ENCODE results near the gene MAPKAP1.

Gene MAPKAP1

DNA sequence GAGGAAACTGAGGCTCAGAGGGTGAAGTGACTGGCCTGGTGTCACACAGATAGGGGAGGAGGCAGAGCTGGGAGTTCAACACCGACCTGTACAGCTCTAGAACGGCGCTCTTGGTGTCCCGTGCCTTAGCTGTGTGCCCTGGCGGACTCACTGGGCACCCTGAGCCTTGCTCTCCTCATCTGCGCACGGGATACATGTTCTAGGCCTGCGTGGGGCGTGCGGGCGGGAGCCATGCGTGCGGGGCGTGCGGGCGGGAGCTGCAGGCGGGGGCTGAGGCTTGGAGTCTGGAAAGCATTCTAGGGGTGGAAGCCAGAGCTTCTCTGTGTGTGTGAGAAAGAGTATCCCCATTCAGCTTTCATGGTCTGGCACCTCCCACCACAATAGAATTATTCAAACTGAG, 280.1 kb downstream of the MAPKAP1 start:
- no peak for DNase-seq

DNA sequence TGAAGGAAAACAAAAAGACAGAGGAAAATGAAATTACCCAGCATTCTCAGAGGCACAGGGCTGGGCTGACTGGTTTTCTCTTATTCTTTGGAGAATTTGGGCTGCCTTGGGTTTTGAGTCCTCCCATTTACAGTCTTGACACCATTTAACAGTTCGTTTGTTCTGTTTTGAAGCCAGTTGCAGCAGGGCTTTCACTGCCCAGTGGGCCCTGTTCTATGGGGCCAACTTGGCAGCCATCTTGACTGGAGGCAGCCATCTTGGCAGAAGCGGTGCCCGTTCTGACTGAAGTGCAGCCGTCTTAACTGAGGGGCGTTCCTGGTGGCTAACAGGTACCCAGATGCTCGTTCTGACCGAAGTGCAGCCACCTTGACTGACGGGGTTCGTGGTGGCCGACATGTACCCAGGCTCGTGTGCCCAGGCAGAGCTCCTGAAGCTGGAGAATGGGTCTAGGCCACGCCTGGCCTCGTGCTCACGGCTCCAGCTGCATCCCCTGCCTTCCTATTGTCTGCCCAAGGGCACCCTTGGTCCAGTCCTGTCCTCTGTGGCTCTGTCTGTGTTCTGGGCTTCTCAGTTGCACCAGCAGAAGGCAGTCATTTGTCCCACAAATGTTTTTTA, 281.0 kb downstream of the MAPKAP1 start:
- no peak for DNase-seq

DNA sequence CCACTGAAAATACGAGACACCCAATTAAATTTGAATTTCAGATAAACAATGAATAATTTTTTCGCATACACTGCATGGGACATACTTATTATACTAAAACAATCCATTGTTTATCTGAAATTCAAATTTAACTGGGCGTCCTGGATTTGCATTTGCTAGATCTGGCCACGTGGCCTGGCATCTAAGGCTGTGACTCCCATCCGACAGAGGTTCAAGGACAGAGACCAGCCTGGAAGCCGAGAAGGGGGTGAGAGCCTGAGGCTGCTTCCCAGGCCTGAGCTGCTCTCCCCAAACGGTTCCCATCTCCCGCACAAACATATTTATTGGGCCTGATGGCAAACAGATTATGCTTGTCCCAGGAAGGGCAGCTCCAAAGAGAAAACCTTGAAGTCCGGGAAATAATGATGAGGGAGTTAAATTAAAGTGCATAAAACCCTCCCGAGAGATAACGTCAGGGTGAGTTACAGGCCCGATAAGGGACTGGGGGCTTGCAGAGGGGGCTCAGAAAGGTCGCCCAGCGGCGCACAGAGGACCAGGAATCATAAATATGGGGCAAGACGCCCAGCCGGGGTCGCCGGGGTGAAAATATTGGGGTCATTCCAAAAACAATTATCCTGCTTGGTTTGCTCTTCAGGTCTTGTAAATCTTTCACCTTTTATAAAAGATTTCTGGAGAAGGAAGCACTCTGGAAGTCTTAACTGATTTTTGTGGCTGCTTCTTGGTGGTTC, 281.7 kb downstream of the MAPKAP1 start:
- DNase-seq: no peak

DNA sequence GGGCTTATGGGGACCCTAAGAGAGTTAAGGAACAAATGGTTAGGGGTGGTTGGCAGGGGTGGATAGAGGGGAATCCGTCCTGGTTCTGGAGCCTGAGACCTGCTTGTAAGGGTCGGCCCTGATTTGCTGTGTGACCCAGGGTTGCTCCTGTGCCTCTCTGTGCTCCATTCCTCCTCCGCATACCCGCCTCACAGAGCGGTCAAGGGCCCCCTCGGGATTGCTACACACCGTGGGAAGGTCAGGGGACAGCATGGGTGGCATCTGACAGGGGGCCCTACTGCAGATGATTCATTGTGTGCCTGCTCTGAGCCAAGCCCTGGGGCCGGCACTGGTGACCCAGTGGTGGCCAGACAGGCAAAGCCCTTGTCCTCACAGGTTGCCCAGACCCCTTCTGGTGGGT, 283.0 kb downstream of the MAPKAP1 start:
- no peak for DNase-seq

DNA sequence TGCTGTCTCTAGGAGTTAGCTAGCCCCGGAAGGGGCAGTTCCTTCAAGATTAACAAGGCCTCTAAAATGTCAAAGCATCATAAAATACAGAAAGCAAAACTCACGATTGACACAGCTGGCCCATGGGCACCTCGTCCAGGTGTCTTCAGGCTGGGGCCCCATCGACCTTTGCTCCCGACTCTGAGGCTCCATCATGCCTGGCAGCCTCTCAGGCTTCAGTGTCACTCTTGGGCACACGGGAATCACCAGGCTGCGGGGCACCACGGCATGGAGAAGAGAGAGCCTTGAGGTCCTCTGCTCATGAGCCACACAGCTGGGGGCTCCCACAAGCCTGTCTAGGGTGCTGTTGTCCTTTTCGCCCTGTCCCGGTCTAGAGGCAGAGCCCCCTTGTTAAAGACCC, 284.2 kb downstream of the MAPKAP1 start:
- DNase-seq: no peak

DNA sequence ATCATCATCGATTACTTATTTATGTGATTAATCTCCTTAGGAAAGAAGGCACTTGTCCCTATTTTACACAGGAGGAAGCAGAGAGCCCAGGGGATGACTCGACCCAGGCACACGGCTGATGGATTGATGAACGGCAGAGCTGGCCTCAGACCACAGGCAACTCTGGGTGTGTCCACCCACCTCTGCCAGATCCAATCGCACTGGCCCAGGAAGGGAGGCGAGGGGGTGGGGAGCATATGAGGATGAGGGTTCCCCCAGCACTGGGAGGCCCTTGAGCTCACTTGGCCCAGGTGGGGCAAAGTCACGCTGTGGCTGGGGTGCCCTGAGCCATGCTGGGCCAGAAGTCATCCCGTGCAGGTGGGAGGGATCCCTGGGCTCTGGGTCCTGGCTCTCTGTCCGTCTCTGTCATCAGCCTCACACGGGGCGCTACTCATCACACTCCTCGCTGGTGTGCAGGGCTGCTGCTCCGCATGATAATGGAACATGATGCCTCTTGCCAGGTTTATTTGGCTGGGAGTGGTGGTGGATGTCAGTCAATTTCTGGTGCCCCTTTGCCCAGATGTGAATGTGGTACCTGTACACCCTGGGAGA, 285.3 kb downstream of the MAPKAP1 start:
- no peak for DNase-seq

DNA sequence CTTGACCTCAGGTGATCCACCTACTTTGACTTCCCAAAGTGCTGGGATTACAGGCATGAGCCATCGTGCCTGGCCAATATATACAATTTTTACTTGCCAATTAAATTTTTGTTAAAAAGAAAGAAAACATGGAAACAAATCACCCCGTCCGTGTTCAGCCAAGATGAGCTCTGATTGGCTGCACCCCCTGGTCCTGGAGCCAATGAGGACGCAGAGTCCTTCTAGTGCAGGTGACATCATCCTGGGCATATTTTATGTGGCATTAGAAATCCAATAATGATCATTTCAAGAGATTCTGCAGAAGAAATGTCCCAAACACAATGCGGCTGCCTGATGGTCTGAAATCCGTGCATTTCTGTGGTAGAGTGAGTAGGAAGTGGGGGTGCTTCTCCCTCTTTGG, 285.8 kb downstream of the MAPKAP1 start:
- DNase-seq: no peak

DNA sequence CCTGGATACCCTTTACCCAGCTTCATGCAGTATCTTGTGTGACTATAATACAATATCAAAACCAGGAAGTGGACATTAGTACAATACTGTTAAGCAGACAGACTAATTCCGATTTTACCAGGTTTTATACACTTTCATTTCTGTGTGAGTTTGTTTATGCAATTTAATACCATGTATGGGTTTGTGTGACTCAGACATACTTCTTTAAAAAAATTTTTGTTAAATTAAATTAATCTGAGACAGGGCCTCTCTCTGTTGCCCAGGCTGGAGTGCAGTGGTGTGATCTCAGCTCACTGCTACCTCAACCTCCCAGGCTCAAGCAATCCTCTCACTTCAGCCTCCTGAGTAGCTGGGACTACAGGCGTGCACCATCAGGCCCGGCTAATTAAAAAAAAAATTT, 288.6 kb downstream of the MAPKAP1 start:
- no peak for DNase-seq

DNA sequence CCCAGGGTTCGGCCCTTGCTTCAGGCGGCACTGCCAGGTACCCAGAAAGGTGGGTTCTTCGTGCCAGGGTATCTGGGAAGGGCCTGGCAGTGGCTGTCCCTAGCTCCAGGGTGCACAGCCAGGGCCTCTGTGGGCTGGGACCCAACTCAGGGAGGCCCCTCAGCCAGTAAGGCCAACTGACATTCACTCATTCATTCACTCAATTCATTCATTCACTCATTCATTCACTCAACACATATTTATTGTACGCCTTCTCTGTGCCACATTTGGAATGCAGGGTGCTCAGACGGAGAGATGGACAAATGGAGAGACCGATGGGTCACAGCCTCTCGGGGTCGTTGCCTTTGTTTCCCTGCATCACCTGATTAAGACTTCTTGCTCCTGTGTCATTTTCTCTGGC, 290.5 kb downstream of the MAPKAP1 start:
- DNase-seq: no peak

DNA sequence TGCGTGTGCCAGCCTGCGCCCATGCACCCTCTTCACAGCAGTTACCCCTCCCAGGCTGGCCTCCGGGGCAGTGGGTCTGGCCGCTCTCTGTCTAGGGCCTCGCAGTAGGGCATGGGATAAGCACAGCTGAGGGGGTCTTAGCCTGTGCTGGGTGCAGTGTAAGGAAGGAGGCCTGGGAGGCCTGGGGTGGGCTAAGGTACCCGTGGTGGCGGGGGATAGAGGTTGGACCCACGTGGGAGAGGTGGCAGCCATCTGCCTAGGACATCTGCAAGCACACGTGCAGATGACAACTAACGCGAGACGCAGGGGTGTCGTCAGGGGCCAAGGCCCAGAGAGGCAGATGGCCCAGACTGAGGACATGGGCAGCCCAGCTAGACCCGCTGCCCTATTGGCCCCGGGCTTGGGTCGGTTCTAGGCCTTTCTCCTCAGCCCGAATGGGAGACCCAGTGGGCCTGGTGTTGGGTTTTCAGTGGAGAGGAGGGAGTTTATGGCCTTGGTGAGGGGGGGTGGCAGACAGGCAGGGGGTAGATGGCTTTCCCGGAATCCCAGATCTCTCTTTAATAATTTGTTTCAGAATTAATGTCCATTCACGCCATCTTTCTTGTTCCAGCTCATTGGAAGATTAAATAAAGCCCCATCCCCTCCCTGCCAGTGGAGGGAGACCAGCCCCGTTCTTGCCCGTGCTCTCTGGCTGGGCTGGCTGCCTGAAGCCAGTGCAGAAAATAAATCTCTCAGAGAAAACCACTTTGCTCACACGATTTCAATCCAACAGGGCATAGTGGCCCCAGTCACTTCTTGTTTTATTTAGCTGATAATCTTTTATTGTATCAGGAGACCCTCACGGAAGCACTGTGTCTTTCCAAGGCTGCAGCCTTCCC, 291.2 kb downstream of the MAPKAP1 start:
- no peak for DNase-seq

DNA sequence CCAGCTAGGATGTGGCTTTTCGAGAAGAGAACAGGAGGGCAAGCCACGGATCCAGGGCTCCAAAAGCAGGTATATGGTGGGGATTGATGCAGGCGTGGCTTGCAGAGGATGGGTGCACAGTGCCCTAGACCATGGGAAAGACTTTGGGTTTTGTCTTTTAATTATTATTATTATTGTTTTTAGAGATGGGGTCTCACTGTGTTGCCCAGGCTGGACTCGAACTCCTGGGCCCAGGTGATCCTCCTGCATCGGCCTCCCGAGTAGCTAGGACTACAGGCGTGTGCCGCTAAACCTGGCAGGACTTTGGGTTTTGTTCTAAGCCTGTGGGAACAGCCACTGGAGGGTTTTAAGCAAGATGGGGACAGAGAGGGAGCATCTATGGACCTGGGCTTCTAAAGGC, 293.4 kb downstream of the MAPKAP1 start:
- no peak for DNase-seq

DNA sequence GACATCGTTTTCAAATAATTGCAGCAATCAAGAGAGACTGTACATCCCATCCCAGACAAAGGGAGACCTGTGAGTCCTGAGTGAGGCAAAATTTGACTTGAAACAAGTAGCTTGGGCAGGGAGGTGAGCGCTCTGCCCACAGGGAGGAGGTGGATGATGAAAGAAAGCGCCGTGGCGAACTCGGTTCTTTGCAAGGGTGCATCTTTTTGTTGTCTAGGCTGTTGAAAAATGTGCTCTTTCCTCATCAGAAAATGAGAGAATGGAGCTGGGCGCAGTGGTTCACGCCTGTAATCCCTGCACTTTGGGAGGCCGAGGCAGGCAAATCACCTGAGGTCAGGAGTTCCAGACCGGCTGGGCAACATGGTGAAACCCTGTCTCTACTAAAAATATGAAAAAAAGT, 294.8 kb downstream of the MAPKAP1 start:
- DNase-seq: no peak

DNA sequence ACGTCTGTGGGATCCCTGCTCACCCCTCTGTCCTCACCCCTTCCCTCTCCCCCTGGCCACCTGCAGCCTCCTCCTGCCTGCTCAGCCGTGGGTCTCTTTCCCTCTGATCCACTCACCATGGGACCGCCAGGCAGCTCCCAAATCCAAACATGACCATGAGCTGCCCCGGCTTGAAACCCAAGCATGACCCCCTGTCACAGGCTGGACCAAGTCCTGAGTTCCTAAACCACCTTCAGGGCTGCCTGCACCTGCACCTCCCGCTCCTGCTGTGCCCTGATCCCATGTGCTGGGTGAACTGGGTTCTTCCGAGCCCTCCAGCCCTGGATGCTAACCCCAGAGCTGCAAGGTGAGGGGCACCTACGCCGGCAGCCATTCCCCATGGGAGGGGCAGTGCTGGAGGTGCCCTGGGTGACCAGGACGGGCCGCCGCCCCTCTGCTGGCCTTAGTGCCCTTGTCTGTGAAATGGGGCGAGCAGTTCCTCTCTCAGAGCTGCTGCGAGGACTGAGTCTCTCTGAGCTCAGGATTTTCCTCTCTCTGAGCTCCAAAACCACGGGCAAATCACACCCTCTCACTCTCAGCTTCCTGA, 295.7 kb downstream of the MAPKAP1 start:
- DNase-seq: no peak

DNA sequence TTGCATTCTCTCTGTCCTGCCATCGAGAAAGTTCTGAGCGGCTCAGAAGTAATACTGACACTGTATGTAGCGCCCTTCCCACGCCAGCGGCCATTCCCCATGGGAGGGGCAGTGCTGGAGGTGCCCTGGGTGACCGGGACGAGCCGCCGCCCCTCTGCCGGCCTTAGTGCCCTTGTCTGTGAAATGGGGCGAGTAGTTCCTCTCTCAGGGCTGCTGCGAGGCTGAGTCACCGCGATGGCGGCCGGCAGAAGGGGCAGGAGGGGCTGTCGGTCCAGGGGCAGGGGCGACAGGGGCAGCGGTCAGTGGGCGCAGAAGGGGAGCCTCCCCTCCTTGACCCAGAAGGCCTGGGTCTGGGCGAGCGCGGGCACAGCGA, 296.5 kb downstream of the MAPKAP1 start:
- no peak for DNase-seq

DNA sequence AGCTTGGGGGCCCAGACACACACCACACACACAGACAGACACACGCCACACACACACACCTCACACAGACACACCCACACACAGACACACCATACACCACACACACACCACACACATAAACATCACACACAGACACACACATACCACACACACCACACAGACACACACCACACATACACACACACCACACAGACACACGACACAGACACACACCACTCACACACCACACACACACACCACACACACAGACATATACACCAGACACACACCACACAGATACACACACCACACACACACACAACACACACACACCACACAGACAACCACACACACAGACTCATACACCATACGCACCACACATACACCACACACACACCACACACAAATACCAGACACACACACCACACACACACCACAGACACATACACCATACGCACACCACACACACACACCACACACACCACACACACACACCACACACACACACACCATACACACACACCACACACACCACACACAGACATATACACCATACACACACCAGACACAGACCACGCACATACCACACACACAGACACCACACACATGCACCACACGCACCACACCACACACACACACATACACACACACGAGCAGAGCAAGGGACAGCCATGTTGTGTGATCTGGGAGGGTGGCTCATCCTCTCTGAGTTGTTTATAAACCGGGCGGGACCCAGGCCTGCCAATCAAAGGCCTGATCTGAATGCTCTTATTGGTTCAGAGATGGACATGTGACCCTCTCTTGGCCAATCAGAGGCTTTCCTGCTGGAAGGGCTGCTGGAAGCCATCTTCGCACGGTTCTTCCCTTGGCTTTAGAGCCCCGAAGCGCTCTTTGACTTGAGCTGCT, 297.1 kb downstream of the MAPKAP1 start:
- peak; percentile 38 to 58 for DNase-seq

DNA sequence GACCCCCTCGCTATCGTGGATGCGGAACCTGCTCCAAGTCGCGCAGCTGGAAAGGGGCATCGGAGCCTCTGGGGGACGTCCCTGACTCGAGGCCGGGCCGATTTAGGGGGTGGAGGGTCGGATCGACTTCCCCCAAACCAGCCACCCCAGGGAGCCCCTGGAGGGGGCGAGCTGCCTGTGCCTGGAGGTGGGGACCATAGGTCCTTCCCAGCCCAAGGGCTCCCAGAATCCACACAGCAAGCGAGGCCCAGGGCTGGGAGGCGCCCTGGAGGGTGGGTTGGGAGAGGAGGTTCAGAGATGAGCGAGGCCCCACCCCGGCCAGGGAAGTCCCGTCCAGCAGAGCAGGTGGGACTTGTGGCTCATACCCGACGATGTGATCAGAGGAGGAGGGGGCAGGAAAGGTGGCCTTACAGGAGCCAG, 297.8 kb downstream of the MAPKAP1 start:
- no peak for DNase-seq

DNA sequence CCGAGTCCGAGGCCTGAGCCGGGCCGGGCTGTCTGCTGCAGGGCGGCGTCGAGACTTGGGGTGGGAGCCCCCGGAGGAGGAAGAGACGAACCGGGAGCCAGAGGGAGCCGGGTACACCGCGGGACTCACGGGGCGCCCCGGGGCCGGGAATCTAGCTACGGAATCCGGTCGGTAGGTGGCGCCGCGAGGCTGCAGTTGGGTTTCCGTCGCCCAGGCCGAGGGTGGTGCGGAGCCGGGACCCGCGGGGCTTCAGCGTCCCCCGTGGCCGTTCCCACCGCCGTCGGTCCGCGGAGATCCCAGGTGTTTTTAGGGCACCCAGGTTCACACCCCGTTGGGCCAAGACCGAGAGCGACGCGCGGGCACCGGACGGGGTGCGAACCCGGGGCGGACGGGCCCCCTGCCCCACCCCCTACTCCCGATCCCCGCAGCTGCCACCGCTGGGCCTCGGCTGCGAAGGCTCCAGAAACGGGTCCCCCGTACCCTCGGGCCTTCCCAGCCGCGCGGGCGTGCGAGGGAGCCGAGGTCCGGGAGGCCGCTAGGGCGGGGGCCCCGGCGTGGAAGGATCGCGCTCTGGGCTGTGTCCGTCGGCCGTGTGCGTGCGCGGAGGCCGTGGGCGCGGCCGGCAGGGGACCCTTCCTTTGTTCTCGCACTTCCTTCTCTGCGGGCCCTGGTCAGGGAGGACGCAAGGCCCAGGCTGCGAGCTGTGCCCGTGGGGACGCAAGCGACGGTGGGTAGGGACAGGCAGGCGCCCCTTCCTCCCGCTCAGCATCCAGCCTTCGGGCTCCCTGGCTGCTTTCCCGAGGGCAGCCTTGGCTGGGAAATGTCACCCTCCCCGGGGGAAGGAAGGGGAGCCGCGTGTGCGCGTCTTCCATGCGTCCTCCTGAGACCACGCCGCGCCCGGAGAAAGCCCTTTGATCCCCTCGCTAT, 298.8 kb downstream of the MAPKAP1 start:
- DNase-seq: peak; percentile 86 to 87

DNA sequence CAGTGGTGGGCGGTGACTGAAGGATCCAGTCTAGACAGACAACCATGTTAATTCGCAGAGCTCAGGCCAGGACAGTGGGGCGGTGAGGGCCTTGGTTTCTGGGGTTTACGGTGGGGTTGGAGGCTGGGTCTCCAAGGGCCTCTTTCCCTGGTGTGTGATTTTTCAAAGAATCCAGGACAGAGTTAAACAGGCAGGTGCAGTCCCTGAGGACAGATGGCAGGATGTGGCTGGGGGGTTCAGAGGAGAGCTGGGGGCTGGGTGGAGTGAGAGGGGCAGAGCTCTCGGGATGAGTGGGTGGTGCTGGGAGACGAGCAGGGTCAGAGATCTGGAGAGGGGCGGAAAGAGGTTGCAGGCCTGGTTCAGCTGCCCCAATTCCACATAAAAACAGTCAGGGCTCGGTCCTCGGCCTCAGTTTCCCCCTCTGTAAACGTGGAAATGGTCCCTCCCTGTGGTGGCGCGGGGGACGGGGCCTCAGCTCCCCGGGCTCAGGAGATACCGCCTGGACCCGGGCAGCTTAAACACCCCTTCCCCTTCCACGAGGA, 299.5 kb downstream of the MAPKAP1 start:
- no peak for DNase-seq

DNA sequence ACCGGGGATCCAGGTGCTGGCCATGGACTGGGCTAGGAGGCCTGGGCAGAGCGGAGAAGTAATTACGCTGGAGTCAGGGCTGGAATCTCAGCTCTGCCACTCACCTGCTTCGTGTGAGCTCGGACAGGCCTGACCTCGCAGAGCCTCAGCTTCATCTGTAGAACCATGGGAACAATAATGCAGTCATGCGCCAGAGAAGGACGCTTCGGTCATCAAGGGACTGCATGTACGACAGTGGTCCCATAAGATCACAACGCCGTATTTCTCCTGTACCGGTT, 300.3 kb downstream of the MAPKAP1 start:
- DNase-seq: no peak

DNA sequence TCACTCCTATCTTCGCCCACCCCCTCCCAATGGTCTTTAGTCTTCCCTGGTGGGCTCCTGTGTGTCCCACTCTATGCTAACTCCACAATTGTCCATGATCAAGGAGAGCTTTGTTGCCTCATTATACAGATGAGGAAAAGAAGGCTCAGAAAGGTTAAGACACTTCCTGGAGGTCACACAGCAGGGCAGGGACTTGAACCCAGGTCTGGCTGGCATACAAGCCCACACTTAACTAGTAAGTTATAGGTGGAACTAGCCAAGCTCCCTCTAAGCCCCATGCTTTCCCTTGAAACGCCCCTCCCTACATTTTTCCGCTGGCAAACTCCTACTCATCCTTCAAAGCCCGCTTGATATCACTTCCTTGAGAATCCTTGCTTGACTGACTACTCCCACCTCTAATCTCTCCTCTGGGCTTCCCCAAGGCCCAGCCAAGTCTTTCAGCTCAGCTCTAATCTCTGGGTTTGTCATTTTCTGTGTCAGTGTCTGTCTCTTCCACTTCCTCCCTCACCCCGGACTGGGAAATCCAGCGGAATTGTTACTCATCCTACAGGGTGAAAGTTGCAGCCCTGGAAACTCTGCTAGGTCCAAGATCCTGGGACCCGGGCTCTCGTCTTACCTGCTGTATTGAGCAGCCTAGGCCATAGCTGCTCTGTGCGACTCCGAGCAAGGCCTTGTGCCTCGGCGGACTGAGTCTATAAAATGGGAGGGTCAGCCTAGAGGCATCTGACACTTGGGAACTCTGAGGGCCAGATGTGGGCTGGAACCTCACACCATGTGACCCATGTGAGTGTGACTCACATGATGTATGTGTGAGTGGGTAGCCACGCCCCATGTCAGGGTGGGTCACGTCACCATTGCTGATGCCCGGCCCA, 300.8 kb downstream of the MAPKAP1 start:
- no peak for DNase-seq

All from stimulated activated CD4-positive, alpha-beta T cell treated with anti-CD3 and anti-CD28 coated beads, Interleukin-2, amount 100 ng/mL, for 24 hours (primary cell).